ENCODE measurements around the gene TNFSF12.
A peak's percentile ranks its signal among the peaks of the same experiment; 100 is the strongest.
"Not testable (repeated sequence)": the region's sequence is repeated elsewhere in the genome, so short reads cannot be mapped to it uniquely, and the experiment has no call there.

TNFSF12 gene

DNA sequence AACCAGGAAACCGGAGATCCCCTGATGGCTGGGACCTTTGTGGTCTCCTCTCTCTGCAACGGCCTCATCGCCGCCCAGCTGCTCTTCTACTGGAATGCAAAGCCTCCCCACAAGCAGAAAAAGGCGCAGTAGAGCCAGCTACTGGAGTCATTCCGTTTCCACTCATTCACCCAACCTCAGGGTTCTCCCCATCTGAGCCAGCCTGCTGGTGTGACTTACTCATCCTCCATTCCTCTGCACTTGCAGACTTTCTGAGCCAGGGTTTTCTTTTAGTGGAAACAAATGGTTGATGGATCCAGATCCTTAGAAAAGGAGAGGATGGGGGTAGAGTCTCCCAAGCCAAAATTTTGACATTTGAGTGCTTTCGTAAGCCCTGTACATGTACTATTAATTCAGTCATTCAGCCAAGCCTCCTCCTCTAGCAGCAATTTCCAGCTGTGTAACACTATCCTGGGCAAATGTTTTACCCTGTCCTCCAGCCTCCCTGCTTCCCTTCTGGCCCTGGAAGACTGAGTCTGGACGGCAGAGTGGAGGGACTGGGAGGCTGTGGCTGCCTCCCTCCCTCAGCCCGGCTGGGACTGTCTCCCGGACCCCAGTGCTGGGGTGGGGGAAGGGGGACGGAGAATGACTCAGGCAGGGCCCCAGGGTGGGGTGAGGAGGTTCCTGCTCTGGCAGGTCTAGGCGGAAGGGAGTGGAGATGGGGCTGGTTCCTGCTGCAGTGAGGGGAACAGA lies 38.7 kb downstream of the TNFSF12 start:
- Histone ChIP-seq H3K27me3 (ENCODE audit: control insufficient read depth, insufficient read depth, low read length) (no peaks in the 10 kb centered on the region), H3K27ac (ENCODE audit: low read depth, low read length) (no peak overlapping the region), H3K4me1 (ENCODE audit: control insufficient read depth, insufficient read depth, low read length) (peaks cover 15% of the 10 kb centered on the region), H3K4me3 (ENCODE audit: low read length) (no peak overlapping the region), H3K9ac (ENCODE audit: low read length) (no peak overlapping the region), H3K36me3 (ENCODE audit: control insufficient read depth, insufficient read depth, low read length) (peaks cover 12% of the 10 kb centered on the region)

DNA sequence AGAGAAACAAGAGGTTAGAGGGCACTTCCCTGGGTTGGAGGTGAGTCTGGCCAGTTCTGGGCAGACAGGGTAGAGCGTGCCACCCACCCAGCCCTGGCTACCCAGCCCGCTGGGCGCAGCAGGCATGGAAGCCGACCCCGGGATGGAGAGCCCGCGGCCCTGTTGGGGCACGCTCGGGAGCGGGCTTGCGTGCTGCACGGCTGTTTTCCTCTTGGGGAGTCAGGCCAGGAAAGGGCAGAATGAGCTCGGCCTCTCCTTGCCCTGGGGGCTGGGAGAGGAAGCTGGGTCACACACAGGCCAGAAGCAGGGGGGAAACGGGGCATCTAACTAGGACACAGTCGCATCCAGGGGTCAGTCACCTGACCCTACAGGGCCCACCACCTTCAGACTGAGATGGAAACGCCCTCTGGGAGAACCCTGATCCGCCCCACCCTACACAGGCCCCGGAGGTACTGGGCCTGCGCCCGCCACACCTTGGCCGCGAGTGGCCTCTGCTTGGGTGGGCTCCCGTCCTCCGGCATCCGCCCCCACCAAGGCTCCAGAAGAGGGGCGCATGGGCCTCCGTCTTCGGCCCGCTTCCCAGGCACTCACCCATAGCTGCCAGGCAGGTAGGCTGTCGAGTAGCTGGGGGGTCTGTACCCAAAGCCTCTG lies 39.8 kb downstream of the TNFSF12 start:
- Histone ChIP-seq H3K4me3 (ENCODE audit: low read length) (peak overlapping the region; percentile 74), H3K9ac (ENCODE audit: low read length) (peak overlapping the region; percentile 46), H3K36me3 (ENCODE audit: control insufficient read depth, insufficient read depth, low read length) (peaks cover 22% of the 10 kb centered on the region), H3K27ac (ENCODE audit: low read depth, low read length) (peak overlapping the region; percentile 77), H3K27me3 (ENCODE audit: control insufficient read depth, insufficient read depth, low read length) (no peaks in the 10 kb centered on the region), H3K4me1 (ENCODE audit: control insufficient read depth, insufficient read depth, low read length) (peaks cover 7% of the 10 kb centered on the region)

DNA sequence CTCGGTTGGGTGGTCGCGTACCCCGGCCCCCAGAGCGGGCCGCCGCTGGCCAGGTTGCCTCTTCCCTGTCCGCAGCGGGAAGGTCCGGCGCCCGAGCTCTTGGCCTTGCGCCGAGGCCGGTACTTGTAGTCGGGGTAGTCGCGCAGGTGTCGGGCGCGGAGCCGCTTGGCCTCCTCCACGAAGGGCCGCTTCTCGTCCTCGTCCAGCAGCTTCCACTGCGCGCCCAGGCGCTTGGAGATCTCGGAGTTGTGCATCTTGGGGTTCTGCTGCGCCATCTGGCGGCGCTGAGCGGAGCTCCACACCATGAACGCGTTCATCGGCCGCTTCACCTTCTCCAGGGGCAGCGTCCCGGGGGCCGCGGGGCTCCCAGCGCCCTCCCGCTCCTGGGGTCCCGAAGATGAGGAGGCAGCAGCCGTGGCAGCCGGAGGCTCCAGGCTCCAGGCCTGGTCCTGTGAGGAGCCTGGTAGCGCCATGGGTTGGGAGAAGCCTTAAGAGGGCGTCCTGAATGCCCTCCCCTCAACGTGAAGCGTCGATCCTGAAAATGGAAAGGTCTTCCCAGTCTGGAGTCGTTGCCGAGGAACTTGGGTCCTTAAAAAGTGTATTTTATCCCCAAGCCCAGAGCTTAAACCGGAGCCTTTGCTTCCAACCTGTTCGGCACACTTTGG lies 40.5 kb downstream of the TNFSF12 start:
- H3K4me1 ChIP-seq (ENCODE audit: control insufficient read depth, insufficient read depth, low read length), result peaks cover 7% of the 10 kb centered on the region

DNA sequence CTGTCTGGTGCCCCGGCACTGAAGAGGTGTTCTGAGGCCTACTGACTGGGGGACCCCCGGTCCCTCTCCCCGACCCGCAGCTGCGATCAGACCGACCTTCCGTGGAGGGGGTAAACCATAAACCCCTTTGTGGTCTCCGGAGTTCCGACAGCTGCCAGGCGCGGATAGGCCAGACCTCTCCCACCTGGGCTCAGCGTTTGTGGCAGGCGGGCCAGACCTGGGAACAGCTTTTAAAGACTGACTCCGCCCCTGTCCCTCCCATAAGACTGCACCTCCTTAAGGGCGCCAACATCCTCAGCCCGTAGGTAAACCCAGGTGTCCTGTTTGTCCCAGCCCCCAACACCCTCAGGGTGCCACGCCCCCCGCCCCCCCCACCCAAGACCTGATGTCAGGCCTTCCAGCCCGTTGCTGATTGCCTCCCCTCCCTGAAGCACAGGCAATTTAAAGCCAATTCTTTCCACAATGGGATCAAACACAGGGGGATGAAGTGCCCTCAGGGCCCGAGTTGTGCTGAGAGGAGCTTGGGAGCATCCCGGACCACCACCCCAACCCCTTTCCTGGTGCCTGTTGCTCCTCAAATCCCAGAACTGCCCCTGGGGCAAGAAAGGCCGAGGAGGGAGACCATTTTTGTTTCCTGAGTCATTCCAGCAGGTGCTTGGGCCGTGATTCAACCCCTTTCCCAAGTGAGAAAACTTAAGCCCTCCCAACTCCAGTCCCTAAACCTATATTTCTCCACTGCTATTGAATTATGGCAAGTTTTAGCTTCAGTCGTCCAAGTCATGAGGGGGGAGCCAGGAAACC lies 41.2 kb downstream of the TNFSF12 start, which contains the start of gene SOX15:
SOX15 (minus strand) TSS at position 204 of the 801 bp plus-strand sequence. CDS start 418 bp downstream, outside the sequence.
- Histone ChIP-seq H3K27ac (ENCODE audit: low read depth, low read length) (peak within 1 kb of the TSS; percentile 77), H3K4me3 (ENCODE audit: low read length) (peak within 1 kb of the TSS; percentile 74), H3K4me1 (ENCODE audit: control insufficient read depth, insufficient read depth, low read length) (peaks cover 7% of the 10 kb centered on the region), H3K27me3 (ENCODE audit: control insufficient read depth, insufficient read depth, low read length) (no peaks in the 10 kb centered on the region), H3K9ac (ENCODE audit: low read length) (peak within 1 kb of the TSS; percentile 32), H3K36me3 (ENCODE audit: control insufficient read depth, insufficient read depth, low read length) (peaks cover 36% of the 10 kb centered on the region)

More for the DNA sequence above, 40.5 kb downstream of the TNFSF12 start:
- Histone ChIP-seq H3K27me3 (ENCODE audit: control insufficient read depth, insufficient read depth, low read length) (no peaks in the 10 kb centered on the region), H3K4me3 (ENCODE audit: low read length) (peak overlapping the region; percentile 74), H3K9ac (ENCODE audit: low read length) (peak overlapping the region; percentile 32), H3K36me3 (ENCODE audit: control insufficient read depth, insufficient read depth, low read length) (peaks cover 29% of the 10 kb centered on the region), H3K27ac (ENCODE audit: low read depth, low read length) (peak overlapping the region; percentile 77)

DNA sequence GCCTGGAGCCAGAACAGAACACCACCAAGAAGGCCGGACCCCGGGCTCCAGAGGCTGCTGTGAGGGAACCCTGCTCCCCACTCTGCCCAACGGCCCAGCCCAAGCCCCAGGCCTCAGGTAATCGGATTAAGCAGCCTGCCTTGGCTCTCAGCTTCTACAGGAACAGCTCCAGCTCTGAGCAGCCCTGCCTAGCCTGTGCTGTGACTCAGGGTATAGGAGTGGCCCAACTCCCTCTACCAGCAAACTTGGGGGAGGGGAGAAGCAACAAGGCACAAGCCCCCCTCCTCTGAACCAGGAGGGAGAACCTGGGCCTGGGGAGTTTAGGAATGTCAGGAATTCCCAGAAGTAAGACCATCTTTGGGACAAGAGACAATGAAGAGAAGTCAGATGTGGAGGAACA lies 41.9 kb downstream of the TNFSF12 start:
- peaks cover 42% of the 10 kb centered on the region for H3K36me3 ChIP-seq (ENCODE audit: control insufficient read depth, insufficient read depth, low read length)

DNA sequence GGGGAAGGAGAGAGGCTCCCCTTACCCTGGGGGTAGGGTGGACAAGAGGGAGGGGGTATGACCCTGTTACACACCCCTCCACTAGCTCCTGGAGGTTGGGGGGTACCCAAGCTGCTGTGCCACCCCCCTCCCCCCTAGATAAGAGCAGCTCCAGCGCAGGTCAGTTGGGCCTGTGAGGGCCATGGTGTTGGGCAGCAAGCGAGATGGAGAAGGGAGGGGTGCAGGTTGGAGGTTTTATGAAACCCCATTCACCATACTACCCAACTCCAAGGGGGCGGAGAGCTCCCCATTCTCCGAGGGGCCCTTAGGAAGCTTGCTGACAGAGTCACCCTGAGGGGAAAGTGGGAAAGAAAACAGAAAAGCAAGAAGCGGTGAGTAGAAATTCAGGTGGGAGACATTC lies 42.7 kb downstream of the TNFSF12 start:
- Histone ChIP-seq H3K4me3 (ENCODE audit: low read length) (no peak overlapping the region), H3K4me1 (ENCODE audit: control insufficient read depth, insufficient read depth, low read length) (peaks cover 7% of the 10 kb centered on the region), H3K27ac (ENCODE audit: low read depth, low read length) (no peak overlapping the region), H3K36me3 (ENCODE audit: control insufficient read depth, insufficient read depth, low read length) (peaks cover 44% of the 10 kb centered on the region), H3K9ac (ENCODE audit: low read length) (no peak overlapping the region), H3K27me3 (ENCODE audit: control insufficient read depth, insufficient read depth, low read length) (no peaks in the 10 kb centered on the region)

More for the DNA sequence above, 41.9 kb downstream of the TNFSF12 start:
- H3K27ac ChIP-seq (ENCODE audit: low read depth, low read length), result no peak overlapping the region
- peaks cover 7% of the 10 kb centered on the region for H3K4me1 ChIP-seq (ENCODE audit: control insufficient read depth, insufficient read depth, low read length)
- no peak overlapping the region for H3K9ac ChIP-seq (ENCODE audit: low read length)
- no peaks in the 10 kb centered on the region for H3K27me3 ChIP-seq (ENCODE audit: control insufficient read depth, insufficient read depth, low read length)
- H3K4me3 ChIP-seq (ENCODE audit: low read length), result no peak overlapping the region

DNA sequence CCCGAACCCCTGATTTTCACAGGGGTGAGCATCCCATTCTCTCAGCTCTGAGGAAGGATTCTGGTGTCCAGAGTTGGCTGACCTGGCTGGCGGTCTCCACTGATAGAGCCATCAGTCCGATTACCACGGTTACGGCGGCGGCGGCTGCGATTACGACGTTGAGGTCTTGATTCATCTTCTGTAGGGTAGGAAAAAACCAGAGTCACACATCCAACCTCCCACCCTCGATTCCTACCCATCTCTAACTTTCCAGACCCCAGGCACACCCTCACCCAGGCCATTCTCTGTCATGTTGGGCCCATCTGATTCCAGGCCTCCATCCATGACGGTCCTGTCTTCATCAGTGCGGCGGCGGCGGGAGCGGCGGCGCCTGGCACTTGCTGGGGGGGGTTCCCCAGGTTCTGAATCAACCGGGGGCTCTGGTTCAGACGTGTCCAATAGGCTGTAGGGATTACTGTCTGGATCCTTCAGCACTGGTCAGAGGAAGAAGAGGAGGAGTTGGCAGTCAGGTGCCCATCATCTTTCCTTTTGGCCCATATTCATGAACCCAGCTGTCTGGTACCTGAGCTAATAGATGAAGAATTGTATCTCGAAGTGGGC lies 43.7 kb downstream of the TNFSF12 start:
- peaks cover 44% of the 10 kb centered on the region for H3K36me3 ChIP-seq (ENCODE audit: control insufficient read depth, insufficient read depth, low read length)
- H3K4me1 ChIP-seq (ENCODE audit: control insufficient read depth, insufficient read depth, low read length), result peaks cover 7% of the 10 kb centered on the region
- no peak overlapping the region for H3K4me3 ChIP-seq (ENCODE audit: low read length)
- H3K9ac ChIP-seq (ENCODE audit: low read length), result no peak overlapping the region
- H3K27me3 ChIP-seq (ENCODE audit: control insufficient read depth, insufficient read depth, low read length), result no peaks in the 10 kb centered on the region
- H3K27ac ChIP-seq (ENCODE audit: low read depth, low read length), result no peak overlapping the region

DNA sequence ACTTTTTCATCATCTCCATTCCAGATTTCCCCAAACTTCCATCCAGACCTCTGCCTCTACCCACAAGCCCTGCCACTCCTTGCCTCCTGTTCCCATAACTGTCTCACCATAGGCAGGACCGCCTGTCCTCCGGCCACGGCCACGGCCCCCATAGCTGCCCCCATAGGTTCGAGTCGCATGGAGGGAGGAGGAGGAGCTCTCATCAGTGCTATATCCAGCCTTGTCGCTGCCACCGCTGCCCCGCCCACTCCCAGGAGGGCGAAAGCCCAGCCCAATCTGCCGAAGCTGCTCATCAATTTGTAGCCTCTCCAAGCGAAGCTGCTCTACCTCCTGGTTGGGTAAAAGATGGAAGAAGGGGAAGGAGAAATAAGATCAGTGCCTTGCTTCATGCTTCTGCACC lies 44.4 kb downstream of the TNFSF12 start:
- peaks cover 44% of the 10 kb centered on the region for H3K36me3 ChIP-seq (ENCODE audit: control insufficient read depth, insufficient read depth, low read length)
- no peak overlapping the region for H3K4me3 ChIP-seq (ENCODE audit: low read length)
- H3K4me1 ChIP-seq (ENCODE audit: control insufficient read depth, insufficient read depth, low read length), result peaks cover 7% of the 10 kb centered on the region
- no peak overlapping the region for H3K27ac ChIP-seq (ENCODE audit: low read depth, low read length)
- no peak overlapping the region for H3K9ac ChIP-seq (ENCODE audit: low read length)
- no peaks in the 10 kb centered on the region for H3K27me3 ChIP-seq (ENCODE audit: control insufficient read depth, insufficient read depth, low read length)

DNA sequence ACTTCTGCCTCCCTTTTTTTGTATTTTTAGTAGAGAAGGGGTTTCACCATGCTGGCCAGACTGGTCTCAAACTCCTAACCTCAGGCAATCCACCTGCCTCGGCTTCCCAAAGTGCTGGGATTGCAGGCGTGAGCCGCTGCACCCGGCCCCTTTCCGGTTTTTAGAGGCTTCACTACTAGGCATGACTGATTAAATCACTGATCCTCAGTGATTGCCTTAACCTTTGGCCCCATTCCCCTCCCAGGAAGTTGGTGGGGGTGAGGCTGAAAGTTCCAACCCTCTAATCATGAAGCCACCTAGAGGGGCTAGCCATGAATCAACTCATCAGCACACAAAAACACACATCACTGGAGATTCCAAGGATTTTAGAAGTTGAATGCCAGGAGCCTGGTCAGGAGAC lies 48.7 kb downstream of the TNFSF12 start:
- peaks cover 47% of the 10 kb centered on the region for H3K36me3 ChIP-seq (ENCODE audit: control insufficient read depth, insufficient read depth, low read length)
- H3K4me1 ChIP-seq (ENCODE audit: control insufficient read depth, insufficient read depth, low read length); H3K9ac ChIP-seq (ENCODE audit: low read length); H3K27ac ChIP-seq (ENCODE audit: low read depth, low read length); H3K4me3 ChIP-seq (ENCODE audit: low read length); H3K27me3 ChIP-seq (ENCODE audit: control insufficient read depth, insufficient read depth, low read length): not testable (repeated sequence)

DNA sequence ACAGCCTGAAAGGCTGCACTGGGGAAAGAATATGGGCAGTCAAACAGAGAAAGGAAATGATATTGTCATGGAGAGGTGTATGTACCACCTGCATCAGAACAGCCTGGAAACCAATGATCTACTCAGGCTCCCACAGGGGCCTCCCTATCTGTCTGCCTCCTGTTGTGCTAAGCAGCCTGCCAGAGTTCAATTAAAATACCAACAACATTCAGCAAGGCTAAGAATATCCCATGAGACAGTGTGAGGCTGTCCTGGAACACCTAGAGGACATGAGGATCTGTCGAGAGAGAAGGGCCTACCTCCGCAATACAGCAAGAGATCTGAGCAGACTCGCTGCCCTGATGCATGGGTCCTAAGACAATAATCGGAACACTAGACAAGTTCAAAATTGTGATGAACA lies 57.4 kb downstream of the TNFSF12 start:
- no peak overlapping the region for H3K4me3 ChIP-seq (ENCODE audit: low read length)
- no peaks in the 10 kb centered on the region for H3K27me3 ChIP-seq (ENCODE audit: control insufficient read depth, insufficient read depth, low read length)
- peaks cover 19% of the 10 kb centered on the region for H3K36me3 ChIP-seq (ENCODE audit: control insufficient read depth, insufficient read depth, low read length)
- no peaks in the 10 kb centered on the region for H3K4me1 ChIP-seq (ENCODE audit: control insufficient read depth, insufficient read depth, low read length)
- H3K9ac ChIP-seq (ENCODE audit: low read length), result no peak overlapping the region
- no peak overlapping the region for H3K27ac ChIP-seq (ENCODE audit: low read depth, low read length)

Measured in rectal smooth muscle tissue (tissue), 1 donor.